Ascending aorta (tissue), 2 donors: ENCODE results near the gene AAK1. TPM values are rescaled to one million over a fixed set of nuclear protein-coding genes. Genes with fewer than 3 reads are reported as not detected.

Experiments
- DNase-seq, 2 donors: peaks; one replicate each; pipeline ENCODE4 v3.0.0-alpha.2; 2019; ENCODE audit warnings: low spot score in 2 of 2
- H3K27ac ChIP-seq, 2 donors: fragments of 200-600 bp; sonication (generic); one replicate each; pipeline ENCODE4 v1.5.1; 2016 to 2017; ENCODE audit warnings: mild to moderate bottlenecking in 1 of 2
- H3K27me3 ChIP-seq: fragments of 200-600 bp; sonication (generic); one replicate; pipeline ENCODE4 v1.5.1; 2017
- H3K36me3 ChIP-seq, 2 donors: fragments of 200-600 bp; sonication (generic); one replicate each; pipeline ENCODE4 v1.5.1; 2016
- H3K4me1 ChIP-seq, 2 donors: fragments of 200-600 bp; sonication (generic); one replicate each; pipeline ENCODE4 v1.5.1; 2016 to 2017; ENCODE audit warnings: mild to moderate bottlenecking in 1 of 2
- H3K4me3 ChIP-seq, 2 donors: fragments of 200-600 bp; sonication (generic); one replicate each; pipeline ENCODE4 v1.5.1; 2016 to 2017; ENCODE audit warnings: mild to moderate bottlenecking in 1 of 2
- H3K9me3 ChIP-seq, 2 donors: fragments of 200-600 bp; sonication (generic); one replicate each; pipeline ENCODE4 v1.5.1; 2016
- intact Hi-C: fragments of 100-400 bp; cut with DNase I; formaldehyde crosslinking; loops from one replicate; pipeline ENCODE4 v1.15.1; 2023
- total RNA-seq: library from RNA; depleted of rRNA; stranded (reverse); fragments of >200 nt; gene quantifications from one replicate; pipeline ENCODE4 v1.1.0, GENCODE V29; 2016
- TF ChIP-seq, protein P1 (sequence below), 3 experiments: fragments of 200-600 bp in 2 of 3; fragments of 450-650 bp in 1 of 3; sonication (generic) in 2 of 3; IDR thresholded peaks; one replicate each; pipeline ENCODE4 v1.5.1; 2016 to 2019; ENCODE audit warnings: antibody characterized with exemption in 3 of 3, mild to moderate bottlenecking in 1 of 3, moderate library complexity in 1 of 3

Gene AAK1
- total RNA-seq, 1 donor from 2014 or later = 53.4 TPM

DNA sequence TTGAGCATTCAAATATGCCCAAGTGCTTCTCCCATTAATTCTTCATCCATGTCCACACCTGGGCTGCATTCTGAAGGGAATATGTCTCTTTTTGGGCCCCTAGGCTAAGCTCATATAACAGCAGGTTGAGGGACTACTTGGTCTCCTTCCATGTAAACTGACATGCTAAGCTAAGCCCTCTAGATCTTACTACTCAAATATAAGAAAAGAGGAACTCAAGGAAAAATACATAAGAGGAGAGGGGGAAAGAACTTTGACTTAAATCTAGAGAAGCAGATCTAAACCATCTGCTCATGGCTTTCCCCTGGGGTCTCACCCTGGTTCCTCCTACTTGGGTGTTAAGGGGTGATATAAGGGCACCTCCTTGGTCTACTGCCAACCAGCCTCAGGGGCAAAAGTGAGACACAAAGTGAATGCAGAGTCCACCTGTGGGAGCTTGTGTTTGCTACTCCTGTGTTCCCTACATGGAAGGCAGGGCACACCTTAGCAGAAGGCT is 186.5 kb downstream of the AAK1 start:
- intact Hi-C loops = no loop called here
- Histone ChIP-seq H3K27me3 (no peaks in the 10 kb centered on the region), H3K27ac (no peak overlapping the region), H3K4me3 (no peak overlapping the region), H3K36me3 (peaks cover 0 to 6% of the 10 kb centered on the region in 2 donors), H3K9me3 (no peaks in the 10 kb centered on the region), H3K4me1 (no peaks in the 10 kb centered on the region)
- DNase-seq = no peak
- TF ChIP-seq, protein P1, sequence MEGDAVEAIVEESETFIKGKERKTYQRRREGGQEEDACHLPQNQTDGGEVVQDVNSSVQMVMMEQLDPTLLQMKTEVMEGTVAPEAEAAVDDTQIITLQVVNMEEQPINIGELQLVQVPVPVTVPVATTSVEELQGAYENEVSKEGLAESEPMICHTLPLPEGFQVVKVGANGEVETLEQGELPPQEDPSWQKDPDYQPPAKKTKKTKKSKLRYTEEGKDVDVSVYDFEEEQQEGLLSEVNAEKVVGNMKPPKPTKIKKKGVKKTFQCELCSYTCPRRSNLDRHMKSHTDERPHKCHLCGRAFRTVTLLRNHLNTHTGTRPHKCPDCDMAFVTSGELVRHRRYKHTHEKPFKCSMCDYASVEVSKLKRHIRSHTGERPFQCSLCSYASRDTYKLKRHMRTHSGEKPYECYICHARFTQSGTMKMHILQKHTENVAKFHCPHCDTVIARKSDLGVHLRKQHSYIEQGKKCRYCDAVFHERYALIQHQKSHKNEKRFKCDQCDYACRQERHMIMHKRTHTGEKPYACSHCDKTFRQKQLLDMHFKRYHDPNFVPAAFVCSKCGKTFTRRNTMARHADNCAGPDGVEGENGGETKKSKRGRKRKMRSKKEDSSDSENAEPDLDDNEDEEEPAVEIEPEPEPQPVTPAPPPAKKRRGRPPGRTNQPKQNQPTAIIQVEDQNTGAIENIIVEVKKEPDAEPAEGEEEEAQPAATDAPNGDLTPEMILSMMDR (IDR thresholded peaks at IDR 0.05) = no peak

DNA sequence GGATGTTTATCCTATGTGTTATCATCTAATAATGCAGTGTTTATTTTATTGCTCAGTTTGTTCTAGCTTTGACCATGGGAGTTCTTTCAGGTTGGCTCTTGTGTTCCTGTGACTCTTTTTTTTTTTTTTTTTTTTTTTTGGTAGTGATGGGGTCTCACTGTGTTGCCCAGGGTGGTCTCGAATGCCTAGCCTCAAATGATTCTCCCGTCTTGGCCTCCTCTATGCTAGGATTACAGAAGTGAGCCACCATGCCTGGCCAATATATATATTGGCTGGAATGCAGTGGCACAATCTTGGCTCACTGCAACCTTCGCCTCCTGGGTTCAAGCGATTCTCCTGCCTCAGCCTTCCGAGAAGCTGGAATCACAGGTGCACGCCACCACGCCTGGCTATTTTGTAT is 187.4 kb downstream of the AAK1 start:
- Histone ChIP-seq H3K36me3 (peaks cover 0 to 6% of the 10 kb centered on the region in 2 donors), H3K27me3 (no peaks in the 10 kb centered on the region), H3K4me3 (no peak overlapping the region), H3K9me3 (no peaks in the 10 kb centered on the region), H3K4me1 (no peaks in the 10 kb centered on the region), H3K27ac (no peak overlapping the region)
- DNase-seq = no peak
- TF ChIP-seq, protein P1 (IDR thresholded peaks at IDR 0.05) = no peak
- intact Hi-C loops = no loop called here

DNA sequence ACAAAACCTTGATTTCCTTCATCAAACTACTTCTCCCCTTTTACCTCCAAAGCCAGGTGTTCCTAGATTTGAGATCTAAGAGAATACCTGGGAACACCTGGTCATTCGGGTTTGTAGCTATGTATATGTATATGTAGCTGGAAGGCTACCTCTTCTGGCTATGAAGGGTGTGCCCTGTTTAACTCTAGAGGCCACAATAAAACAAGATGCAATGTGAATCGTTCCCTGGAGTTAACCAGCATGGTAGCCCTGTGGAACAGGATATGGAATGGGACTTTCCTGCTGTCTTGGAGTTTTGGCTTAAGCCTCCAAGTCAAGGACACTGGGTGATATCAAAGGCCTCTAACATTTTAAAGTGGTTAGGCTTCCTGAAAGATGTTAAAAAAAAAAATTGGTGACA is 188.6 kb downstream of the AAK1 start:
- Histone ChIP-seq H3K4me1 (no peaks in the 10 kb centered on the region), H3K9me3 (no peaks in the 10 kb centered on the region), H3K4me3 (no peak overlapping the region), H3K27me3 (no peaks in the 10 kb centered on the region), H3K36me3 (no peaks in the 10 kb centered on the region), H3K27ac (no peak overlapping the region)
- TF ChIP-seq, protein P1 (IDR thresholded peaks at IDR 0.05) = no peak
- no peak for DNase-seq
- intact Hi-C loops = no loop called here

DNA sequence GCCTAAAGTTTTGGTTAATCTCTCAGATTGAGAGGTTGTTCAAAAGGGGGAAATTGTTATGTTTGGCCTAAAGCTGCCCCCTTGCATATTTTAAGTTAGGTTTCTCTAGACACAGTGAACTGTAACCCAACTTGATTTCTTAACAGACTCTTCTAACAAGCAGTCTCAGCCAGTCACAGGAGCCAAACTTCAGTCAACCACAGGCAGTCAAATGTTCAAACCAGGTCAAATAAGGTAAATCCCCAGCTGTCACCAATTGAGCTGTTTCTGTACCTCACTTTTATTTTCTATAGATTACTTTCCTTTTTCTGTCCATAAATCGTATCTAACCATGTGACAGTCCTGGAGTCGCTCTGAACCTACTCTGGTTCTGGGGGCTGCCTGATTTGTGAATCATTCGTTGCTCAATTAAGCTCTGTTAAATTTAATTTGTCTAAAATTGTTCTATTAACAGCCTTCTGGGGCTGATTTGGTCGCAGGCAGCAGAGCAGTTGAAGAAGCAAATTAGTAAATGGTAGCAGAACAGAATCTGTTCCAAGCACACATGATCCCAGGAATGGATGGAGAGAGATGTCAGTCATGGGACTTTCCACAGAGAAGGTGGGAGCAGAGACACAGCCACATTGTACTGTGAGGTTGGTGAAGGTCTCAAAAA is 189.9 kb downstream of the AAK1 start:
- DNase-seq = no peak
- no peak overlapping the region for H3K4me3 ChIP-seq
- H3K36me3 ChIP-seq = no peaks in the 10 kb centered on the region
- no peaks in the 10 kb centered on the region for H3K27me3 ChIP-seq
- no peaks in the 10 kb centered on the region for H3K4me1 ChIP-seq
- TF ChIP-seq, protein P1 (IDR thresholded peaks at IDR 0.05) = no peak
- no peak overlapping the region for H3K27ac ChIP-seq
- no peaks in the 10 kb centered on the region for H3K9me3 ChIP-seq
- intact Hi-C loops = no loop called here

DNA sequence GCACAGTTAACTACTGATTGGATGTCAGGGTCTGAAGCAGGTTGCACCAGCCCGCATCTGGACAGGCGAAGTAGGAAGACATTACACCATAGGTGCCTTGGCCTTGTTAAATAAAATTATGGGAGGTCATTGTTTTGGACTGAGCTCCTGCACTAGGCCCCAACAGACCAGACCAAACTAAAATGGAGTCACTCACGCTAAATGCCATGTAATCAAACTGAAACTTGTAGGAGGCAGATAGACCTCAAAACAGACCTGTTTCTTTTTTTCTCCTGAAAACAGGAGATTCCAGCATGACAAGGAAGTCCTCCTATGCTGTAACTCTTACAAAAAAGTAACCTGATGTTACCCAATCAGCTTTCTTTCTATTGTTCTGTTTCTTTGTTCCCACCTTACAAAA is 190.9 kb downstream of the AAK1 start:
- Histone ChIP-seq H3K27ac (no peak overlapping the region), H3K4me3 (no peak overlapping the region), H3K36me3 (no peaks in the 10 kb centered on the region), H3K9me3 (no peaks in the 10 kb centered on the region), H3K4me1 (no peaks in the 10 kb centered on the region), H3K27me3 (no peaks in the 10 kb centered on the region)
- TF ChIP-seq, protein P1 (IDR thresholded peaks at IDR 0.05) = no peak
- intact Hi-C loops = no loop called here
- DNase-seq = no peak
